SK-N-SH (cell line): Measurements from ENCODE around the gene RNASE1. TPM values are rescaled to one million over a fixed set of nuclear protein-coding genes. Genes with fewer than 3 reads are reported as not detected.

Experiments used
- CTCF ChIA-PET: fragments of 300-600, 350-600 bp; formaldehyde crosslinking; extraction: SDS; loops from one replicate; lab custom pipeline; 2021; lab: Yijun Ruan, JAX
- POLR2A ChIA-PET: fragments of 350-600 bp; sonication (Branson Sonifier 250); formaldehyde crosslinking; extraction: SDS; loops from one replicate; lab custom pipeline; 2020; ENCODE audit warnings: antibody characterized with exemption, inconsistent platforms; lab: Yijun Ruan, JAX
- DNase-seq: peaks from one replicate; pipeline ENCODE4 v3.0.0; 2012
- H2AFZ ChIP-seq: fragments of 200-600 bp; sonication (generic); 2 replicates; pipeline ENCODE4 v1.8.1; 2016; ENCODE audit warnings: antibody characterized with exemption, mild to moderate bottlenecking, low read depth
- H3F3A ChIP-seq: fragments of 200-600 bp; sonication (generic); replicated peaks from 2 replicates; pipeline ENCODE3; 2016; ENCODE audit warnings: antibody characterized with exemption, mild to moderate bottlenecking; ENCODE audit not compliant: insufficient read depth
- H3K27ac ChIP-seq, 2 experiments: fragments of 200-500 bp in 1 of 2; fragments of 200-600 bp in 1 of 2; sonication (Bioruptor generic) in 1 of 2; sonication (generic), shearing (Covaris generic) in 1 of 2; 2 replicates each; pipeline versions ENCODE4 v1.5.1 to v1.6.1; 2014 to 2016; ENCODE audit warnings: low read depth in 2 of 2, inconsistent platforms in 1 of 2, low read length in 1 of 2, mild to moderate bottlenecking in 1 of 2, mixed read lengths in 1 of 2
- H3K27me3 ChIP-seq: fragments of 200-600 bp; sonication (generic), shearing (Covaris generic); 2 replicates; pipeline ENCODE4 v1.6.1; 2016; ENCODE audit warnings: mixed run types; ENCODE audit not compliant: insufficient read depth
- H3K36me3 ChIP-seq, 2 experiments: fragments of 200-500 bp in 1 of 2; fragments of 200-600 bp in 1 of 2; sonication (Bioruptor generic) in 1 of 2; sonication (generic) in 1 of 2; replicated peaks in 1 of 2; 2 replicates each; pipeline versions ENCODE3 to v1.5.1; 2014 to 2016; ENCODE audit warnings: low read length in 1 of 2, mild to moderate bottlenecking in 1 of 2; ENCODE audit not compliant: insufficient read depth in 2 of 2, control insufficient read depth in 1 of 2
- H3K4me1 ChIP-seq, 2 experiments: fragments of 200-500 bp in 1 of 2; fragments of 200-600 bp in 1 of 2; sonication (Bioruptor generic) in 1 of 2; sonication (generic), shearing (Covaris generic) in 1 of 2; 2 replicates each; pipeline versions ENCODE4 v1.5.1 to v1.6.1; 2014 to 2016; ENCODE audit warnings: low read depth in 1 of 2, low read length in 1 of 2, mixed run types in 1 of 2; ENCODE audit not compliant: insufficient read depth in 2 of 2, control insufficient read depth in 1 of 2
- H3K4me2 ChIP-seq: fragments of 200-600 bp; sonication (generic), shearing (Covaris generic); 2 replicates; pipeline ENCODE4 v1.6.1; 2017; ENCODE audit warnings: mixed run types
- H3K4me3 ChIP-seq, 2 experiments: fragments of 200-500 bp in 1 of 2; fragments of 200-600 bp in 1 of 2; sonication (Bioruptor generic) in 1 of 2; sonication (generic), shearing (Covaris generic) in 1 of 2; 2 replicates each; pipeline versions ENCODE4 v1.5.1 to v1.8.1; 2014 to 2016; ENCODE audit warnings: low read depth in 2 of 2, inconsistent platforms in 1 of 2, low read length in 1 of 2, mild to moderate bottlenecking in 1 of 2, mixed read lengths in 1 of 2, moderate library complexity in 1 of 2
- H3K79me2 ChIP-seq: fragments of 200-600 bp; sonication (generic); 2 replicates; pipeline ENCODE4 v1.8.1; 2017; ENCODE audit warnings: mild to moderate bottlenecking; ENCODE audit not compliant: insufficient read depth
- H3K9ac ChIP-seq: fragments of 200-600 bp; sonication (generic); 2 replicates; pipeline ENCODE4 v1.6.1; 2017; ENCODE audit warnings: mixed run types
- H3K9me2 ChIP-seq: fragments of 200-600 bp; sonication (generic); 2 replicates; pipeline ENCODE4 v1.6.1; 2017; ENCODE audit warnings: mixed run types
- H3K9me3 ChIP-seq: fragments of 200-600 bp; sonication (generic); 2 replicates; pipeline ENCODE4 v1.6.1; 2017; ENCODE audit warnings: mixed run types, mild to moderate bottlenecking, moderate library complexity
- H4K20me1 ChIP-seq: fragments of 200-600 bp; sonication (generic); 2 replicates; pipeline ENCODE4 v1.6.1; 2017; ENCODE audit warnings: mild to moderate bottlenecking, mixed run types; ENCODE audit not compliant: insufficient read depth
- EZH2phosphoT487 ChIP-seq: fragments of 200-600 bp; sonication (generic); IDR thresholded peaks from 2 replicates; pipeline ENCODE4 v1.6.1; 2017; ENCODE audit warnings: low read depth, mixed run types, mild to moderate bottlenecking, antibody characterized with exemption, moderate library complexity, borderline replicate concordance
- FOXJ3 ChIP-seq: sonication (generic); formaldehyde crosslinking; IDR thresholded peaks from 2 replicates; pipeline ENCODE4 v1.5.1; 2020; ENCODE audit warnings: mild to moderate bottlenecking, missing genetic modification reagents
- IRF3 ChIP-seq: fragments of 150-350 bp; IDR thresholded peaks from 2 replicates; pipeline ENCODE4 v1.6.1; 2016; ENCODE audit warnings: mild to moderate bottlenecking, low read depth, low read length
- MEF2A ChIP-seq: IDR thresholded peaks from 2 replicates; pipeline ENCODE4 v1.4.0; 2012; ENCODE audit warnings: low read depth, borderline replicate concordance
- NRF1 ChIP-seq: IDR thresholded peaks from 2 replicates; pipeline ENCODE4 v1.6.1; 2012; ENCODE audit warnings: low read depth, mild to moderate bottlenecking, low read length
- REST ChIP-seq: IDR thresholded peaks from 2 replicates; pipeline ENCODE4 v1.6.1; 2012; ENCODE audit warnings: mild to moderate bottlenecking, low read depth, low read length, moderate library complexity
- RFX5 ChIP-seq: IDR thresholded peaks from 2 replicates; pipeline ENCODE4 v1.6.1; 2012; ENCODE audit warnings: mild to moderate bottlenecking, improper control_type of control experiment, low read length
- WGBS: methylation state at CpG from one replicate; pipeline ENCODE4 v1.1.6; 2017; ENCODE audit warnings: low lambda C conversion rate; 5-methylcytosine and 5-hydroxymethylcytosine counted together
- polyA plus RNA-seq, 3 experiments: library from polyadenylated mRNA; depleted of rRNA; stranded (reverse); fragments of >200 nt; gene quantifications; 2 replicates each; pipeline ENCODE4 v1.2.3, GENCODE V29; 2012

The RNASE1 gene
- polyA plus RNA-seq, 1 of the 3 experiments (the other 2 are of a cell fraction): not detected

GRCh38 chr14:20772650-20773049, 30.0 kb downstream of the RNASE1 start:
- H3K27me3 ChIP-seq: peaks cover 18% of the 10 kb centered on the region; the same call in 1 of the 2 replicates

GRCh38 chr14:20769421-20769820, 33.2 kb downstream of the RNASE1 start:
- no peak for DNase-seq
- Histone ChIP-seq H3K9me2 (no peaks in the 10 kb centered on the region), H3K4me2 (no peak overlapping the region), H3K27ac (no peak overlapping the region), H3K36me3 (no peaks in the 10 kb centered on the region), H3K27me3 (peaks cover 21% of the 10 kb centered on the region; the same call in 1 of the 2 replicates), H4K20me1 (no peaks in the 10 kb centered on the region), H3F3A (no peaks in the 10 kb centered on the region), H3K4me1 (no peaks in the 10 kb centered on the region), H3K79me2 (no peaks in the 10 kb centered on the region), H3K9ac (no peak overlapping the region)
- no peak for TF ChIP-seq REST
- TF ChIP-seq EZH2phosphoT487: no peak
- no peak for TF ChIP-seq IRF3
- TF ChIP-seq FOXJ3 (CRISPR knock-in tag): no peak
- TF ChIP-seq NRF1: no peak
- TF ChIP-seq MEF2A: no peak
- TF ChIP-seq RFX5: no peak
- TF ChIP-seq, all 33 proteins: peak for 0
- WGBS: 5% methylated on average over 3 of the region's 3 CpGs
- no peak overlapping the region for H2AFZ ChIP-seq
- H3K9me3 ChIP-seq: no peaks in the 10 kb centered on the region
- ChIA-PET CTCF (interaction anchor here (1.2 kb wide), 1 partner anchor 14 kb away, joined by 4 read pairs; no protein-coding TSS in a partner anchor), POLR2A (no interaction called here)
- no peak overlapping the region for H3K4me3 ChIP-seq

More at GRCh38 chr14:20772650-20773049, 30.0 kb downstream of the RNASE1 start:
- WGBS: 5% methylated on average over 3 of the region's 3 CpGs
- DNase-seq: no peak
- no peaks in the 10 kb centered on the region for H3K36me3 ChIP-seq
- no peak for TF ChIP-seq EZH2phosphoT487
- H3K9ac ChIP-seq: no peak overlapping the region
- H3K4me1 ChIP-seq: no peaks in the 10 kb centered on the region
- H2AFZ ChIP-seq: no peak overlapping the region
- H3K9me2 ChIP-seq: no peaks in the 10 kb centered on the region
- CTCF ChIA-PET: no interaction called here
- no peaks in the 10 kb centered on the region for H3F3A ChIP-seq
- no peaks in the 10 kb centered on the region for H3K79me2 ChIP-seq
- H3K27ac ChIP-seq: no peak overlapping the region
- no peaks in the 10 kb centered on the region for H3K9me3 ChIP-seq
- H3K4me2 ChIP-seq: no peak overlapping the region
- POLR2A ChIA-PET: no interaction called here
- no peaks in the 10 kb centered on the region for H4K20me1 ChIP-seq
- H3K4me3 ChIP-seq: no peak overlapping the region
